GM12874 (cell line): Measurements from ENCODE around the gene GAL3ST3.

Source experiments
- TF ChIP-seq, protein P1 (sequence below): IDR thresholded peaks from 2 replicates; pipeline ENCODE4 v1.5.1; 2011; ENCODE audit warnings: low read depth, mild to moderate bottlenecking, control low read depth, low read length, moderate library complexity; ENCODE audit not compliant: insufficient read depth

The GAL3ST3 gene

DNA sequence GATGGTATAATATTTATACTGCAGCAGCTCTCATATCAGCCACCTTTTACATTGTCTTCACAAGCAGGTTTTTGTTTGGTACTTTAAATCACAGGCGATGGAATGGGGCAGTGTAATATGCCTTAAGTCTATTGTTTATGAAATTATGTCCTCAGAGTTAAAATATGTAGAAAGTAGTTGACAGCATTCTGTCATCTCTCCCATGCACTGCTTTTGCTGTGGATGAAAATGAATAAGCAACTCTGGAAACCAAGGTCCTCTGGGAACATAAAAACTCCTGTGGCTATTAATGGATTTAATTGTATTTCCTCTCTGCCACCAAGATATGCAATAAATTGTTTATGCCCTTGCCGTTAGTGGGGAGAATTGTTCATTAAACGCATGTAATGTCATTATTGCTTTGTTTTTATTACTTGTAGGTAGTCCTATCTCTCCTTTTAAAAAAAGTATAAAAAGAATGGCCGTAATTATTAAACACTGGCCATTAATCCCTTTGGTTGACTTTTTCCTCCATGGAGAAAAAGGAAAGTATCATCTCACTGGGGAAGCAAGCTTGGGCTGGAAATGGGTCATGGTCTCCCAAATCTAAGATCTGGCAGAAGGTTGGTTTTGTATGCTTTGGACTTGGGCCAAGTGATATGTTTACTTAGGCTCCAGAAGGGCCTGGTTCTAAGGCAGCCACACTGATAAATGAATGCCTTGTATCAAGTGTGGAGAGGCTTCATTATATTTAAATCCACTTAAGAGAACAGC, 34.2 kb upstream of the GAL3ST3 start:
- TF ChIP-seq, protein P1, sequence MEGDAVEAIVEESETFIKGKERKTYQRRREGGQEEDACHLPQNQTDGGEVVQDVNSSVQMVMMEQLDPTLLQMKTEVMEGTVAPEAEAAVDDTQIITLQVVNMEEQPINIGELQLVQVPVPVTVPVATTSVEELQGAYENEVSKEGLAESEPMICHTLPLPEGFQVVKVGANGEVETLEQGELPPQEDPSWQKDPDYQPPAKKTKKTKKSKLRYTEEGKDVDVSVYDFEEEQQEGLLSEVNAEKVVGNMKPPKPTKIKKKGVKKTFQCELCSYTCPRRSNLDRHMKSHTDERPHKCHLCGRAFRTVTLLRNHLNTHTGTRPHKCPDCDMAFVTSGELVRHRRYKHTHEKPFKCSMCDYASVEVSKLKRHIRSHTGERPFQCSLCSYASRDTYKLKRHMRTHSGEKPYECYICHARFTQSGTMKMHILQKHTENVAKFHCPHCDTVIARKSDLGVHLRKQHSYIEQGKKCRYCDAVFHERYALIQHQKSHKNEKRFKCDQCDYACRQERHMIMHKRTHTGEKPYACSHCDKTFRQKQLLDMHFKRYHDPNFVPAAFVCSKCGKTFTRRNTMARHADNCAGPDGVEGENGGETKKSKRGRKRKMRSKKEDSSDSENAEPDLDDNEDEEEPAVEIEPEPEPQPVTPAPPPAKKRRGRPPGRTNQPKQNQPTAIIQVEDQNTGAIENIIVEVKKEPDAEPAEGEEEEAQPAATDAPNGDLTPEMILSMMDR: no peak

DNA sequence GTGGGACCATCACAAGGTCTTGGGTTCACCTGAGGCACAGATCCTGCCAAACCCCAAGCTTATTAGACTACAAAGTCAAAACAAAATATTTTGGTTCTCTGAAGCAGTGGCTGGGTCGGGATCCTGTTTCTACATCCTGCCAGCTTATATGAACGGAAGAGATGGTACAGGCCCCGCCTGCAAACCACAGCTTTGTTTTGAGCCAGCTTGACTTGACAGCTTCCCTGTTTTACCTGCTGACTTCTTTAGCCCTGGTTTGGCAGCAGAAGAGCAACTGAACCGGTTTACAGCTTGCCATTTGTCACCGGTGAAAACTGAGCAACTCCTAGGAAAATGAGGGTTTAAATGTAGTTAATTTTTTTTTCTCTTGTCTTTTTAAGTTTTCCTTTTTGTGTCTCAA, 32.5 kb upstream of the GAL3ST3 start:
- TF ChIP-seq, protein P1: no peak

DNA sequence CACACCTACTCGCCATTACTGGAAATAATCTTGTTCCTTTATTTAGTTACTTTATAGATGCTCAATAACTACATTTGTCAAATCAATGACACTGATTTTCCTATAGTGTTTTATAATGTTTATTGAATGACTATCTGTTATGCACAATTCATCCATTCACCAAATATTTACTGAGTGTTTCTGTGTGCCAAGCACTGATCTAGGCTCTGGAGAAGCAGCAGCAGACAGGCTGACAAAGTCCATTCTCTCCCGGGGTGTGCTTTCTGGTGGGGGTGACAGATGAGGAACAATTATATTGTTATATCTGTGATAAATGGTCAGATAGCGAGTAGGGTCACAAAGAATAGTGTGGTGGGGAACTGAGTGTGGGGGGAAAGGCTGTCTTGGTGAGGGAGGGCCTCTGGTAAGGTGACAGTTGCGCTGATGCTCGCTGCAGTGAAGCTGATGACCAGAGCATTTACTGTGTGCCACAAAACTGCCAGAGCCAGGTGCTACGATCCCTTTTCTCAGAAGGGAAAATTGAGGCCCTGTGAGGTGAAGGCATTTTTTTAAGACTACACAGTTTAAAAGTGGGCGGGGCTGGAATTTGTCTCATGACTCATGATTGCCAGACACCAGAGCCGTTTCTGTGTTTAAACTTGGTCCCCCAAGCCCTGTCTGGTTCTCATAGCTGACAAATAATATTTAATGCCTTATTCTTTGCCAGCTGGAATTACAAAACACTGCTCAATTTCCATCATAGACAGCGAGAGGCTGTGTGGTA, 31.3 kb upstream of the GAL3ST3 start:
- TF ChIP-seq, protein P1: no peak

DNA sequence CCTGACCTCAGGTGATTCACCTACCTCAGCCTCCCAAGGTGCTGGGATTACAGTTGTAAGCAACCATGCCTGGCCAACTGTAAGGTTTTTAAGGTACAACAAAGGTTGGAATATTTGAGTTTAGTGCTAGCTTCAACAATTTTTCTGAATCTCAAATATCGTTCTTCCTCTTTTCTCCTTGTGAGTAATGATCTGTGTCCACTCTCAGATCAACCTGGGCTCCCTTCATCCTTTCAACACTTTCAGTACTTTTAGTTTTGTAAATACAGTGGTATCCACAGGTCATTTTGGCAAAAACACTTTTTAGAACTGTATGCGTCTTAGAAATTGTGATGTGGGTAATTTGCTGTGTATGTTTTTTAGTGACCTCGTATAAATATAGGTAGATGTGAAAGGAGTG, 29.0 kb upstream of the GAL3ST3 start:
- TF ChIP-seq, protein P1: no peak

DNA sequence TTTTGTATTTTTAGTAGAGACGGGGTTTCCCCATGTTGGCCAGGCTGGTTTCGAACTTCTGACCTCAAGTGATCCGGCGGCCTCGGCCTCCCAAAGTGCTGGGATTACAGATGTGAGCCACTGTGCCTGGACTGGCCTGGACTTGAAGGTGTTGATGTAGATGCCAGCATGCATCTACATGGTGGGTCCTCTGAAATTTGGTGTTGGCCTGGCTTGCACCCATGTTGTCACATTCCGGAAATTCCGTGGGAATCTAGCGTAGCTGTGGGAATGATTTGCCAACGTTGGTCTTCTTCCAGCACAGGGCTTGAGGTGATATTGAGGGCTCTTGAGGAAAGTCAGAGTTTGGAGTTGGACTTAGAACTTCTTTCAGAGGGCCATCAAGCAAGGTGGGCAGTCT, 27.6 kb upstream of the GAL3ST3 start:
- TF ChIP-seq, protein P1: no peak

DNA sequence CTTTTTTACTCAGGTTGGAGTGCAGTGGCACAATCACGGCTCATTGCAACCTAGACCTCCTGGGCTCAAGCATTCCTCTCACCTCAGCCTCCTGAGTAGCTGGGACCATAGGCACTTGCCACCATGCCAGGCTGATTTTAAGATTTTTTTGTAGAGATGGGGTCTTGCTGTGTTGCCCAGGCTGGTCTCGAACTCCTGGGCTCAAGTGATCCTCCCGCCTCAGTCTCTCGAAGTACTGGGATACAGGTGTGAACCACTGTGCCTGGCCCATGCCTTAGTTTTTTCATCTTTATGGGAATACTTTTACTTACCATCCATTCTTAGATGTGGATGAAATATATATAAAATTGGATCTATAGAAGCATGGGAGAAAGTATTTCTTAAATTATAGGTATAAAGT, 26.3 kb upstream of the GAL3ST3 start:
- TF ChIP-seq, protein P1: no peak

DNA sequence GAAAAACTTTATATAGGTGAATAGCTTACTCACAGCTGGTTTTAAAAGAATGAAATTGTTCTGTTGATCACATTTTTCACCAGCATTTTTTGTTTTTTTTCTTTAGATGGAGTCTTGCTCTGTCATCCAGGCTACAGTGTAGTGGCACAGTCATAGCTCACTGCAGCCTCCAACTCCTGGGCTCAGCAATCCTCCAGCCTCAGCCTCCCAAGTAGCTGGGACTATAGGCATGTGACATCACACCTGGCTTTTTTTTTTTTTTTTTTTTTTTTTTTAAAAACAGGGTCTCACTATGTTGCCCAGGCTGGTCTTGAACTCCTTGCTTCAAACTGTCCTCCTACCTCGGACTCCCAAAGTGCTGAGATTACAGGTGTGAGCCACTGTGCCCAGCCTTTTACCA, 24.7 kb upstream of the GAL3ST3 start:
- TF ChIP-seq, protein P1: no peak
